Activated CD4-positive, alpha-beta T cell treated with anti-CD3 and anti-CD28 coated beads for 24 hours (primary cell): ENCODE data around the gene TMEM80.

ENCODE experiments used
- DNase-seq, 2 donors: peaks; one replicate each; pipeline ENCODE4 v3.0.0-alpha.2; 2020; ENCODE audit warnings: low read depth in 2 of 2

Gene TMEM80

DNA sequence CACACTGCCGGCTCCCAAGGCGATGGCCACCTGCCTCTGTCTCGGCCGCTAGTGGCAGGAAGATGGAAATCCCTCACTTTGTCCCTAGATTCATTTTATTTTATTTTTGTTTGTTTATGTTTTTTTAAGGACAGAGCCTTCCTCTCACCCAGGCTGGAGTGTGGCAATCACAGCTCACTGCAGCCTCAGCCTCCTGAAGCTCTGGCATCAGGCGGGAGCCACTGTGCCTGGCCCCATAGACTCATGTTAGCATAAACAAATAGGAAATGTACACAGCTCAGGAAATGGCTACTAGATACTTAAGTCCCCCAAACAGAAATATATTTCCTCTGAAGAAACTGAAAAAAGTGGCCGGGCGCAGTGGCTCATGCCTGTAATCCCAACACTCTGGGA is 3.5 kb downstream of the TMEM80 start:
- no peak for DNase-seq

- DNase-seq = no peak
These were observed 4.1 kb downstream of the TMEM80 start for GRCh38 chr11:699753-700152.

DNA sequence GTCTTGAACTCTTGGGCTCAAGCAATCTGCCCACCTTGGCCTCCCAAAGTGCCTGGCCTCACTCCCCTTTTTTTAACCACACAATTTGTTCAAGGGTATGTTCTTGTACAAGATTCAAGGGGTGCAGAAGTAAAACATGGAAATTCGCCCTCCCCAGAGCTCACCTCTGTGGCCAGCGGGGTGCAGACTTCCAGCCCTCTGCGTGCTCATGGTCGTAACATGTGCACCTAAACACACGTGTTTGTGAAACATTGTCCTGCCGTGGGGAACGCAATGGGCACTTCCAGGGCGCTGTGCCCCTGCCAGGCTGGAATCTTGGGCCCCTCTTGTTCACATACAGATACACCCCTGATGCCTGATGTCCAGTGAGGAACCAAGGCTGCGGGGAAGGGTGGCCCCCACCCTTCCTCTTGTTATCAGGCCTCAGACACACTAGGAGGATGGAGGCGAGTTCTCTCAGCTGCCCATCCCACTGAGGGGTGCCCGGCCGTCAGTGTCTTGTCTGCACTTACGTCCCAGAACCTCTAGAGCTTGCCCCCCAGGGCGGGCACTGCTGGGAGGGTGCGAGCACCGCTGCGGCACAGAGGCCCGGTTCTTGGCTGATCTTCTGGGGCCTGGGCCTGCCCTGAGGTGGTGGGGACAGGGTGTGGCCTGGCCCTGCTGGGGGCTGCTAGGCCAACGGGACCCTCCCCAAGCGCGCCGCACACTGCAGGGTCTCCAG is 6.3 kb downstream of the TMEM80 start:
- no peak for DNase-seq

- DNase-seq = no peak
These were observed 7.1 kb downstream of the TMEM80 start for GRCh38 chr11:702462-703461.

DNA sequence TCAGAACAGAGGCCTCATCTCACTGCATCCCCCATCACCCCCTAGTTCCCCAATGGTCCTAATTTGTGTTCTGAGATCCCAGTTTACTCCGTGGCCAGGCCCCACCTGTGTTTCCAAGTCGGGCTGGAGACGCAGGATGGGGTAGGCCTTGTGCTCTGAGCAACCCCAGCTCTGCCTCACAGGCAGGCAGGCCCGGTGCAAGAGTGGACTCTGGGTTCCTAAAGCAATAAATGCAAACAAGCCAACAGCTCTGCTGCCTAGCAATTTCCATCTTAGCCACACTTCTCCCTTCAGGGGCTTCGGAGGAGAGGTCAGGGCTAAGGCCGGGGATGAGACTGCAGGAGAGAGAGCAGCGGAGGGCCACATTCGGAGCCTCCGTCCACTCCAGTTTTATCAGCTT is 7.9 kb downstream of the TMEM80 start:
- no peak for DNase-seq

DNA sequence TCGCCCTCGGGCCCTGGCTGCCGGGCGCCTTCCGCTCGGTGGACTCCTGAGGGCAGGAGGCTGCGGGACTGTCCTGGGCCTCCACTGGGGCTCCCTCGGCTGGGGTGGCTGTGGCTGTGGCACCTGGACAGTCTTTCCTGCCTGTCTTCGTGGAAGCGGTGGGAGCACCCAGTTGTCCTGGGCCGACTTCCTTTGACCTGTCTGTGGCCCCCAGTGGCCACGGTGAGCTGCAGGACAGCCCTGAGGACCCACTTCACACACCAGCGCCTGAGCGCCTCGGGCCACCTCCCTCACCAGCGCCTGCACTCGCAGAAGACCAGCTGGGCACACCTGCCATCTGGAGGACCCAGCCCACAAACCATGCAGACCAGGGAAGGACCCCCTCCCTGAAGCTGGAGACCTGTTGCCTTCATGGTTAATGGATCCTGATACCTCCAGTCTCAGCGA is 8.6 kb downstream of the TMEM80 start:
- DNase-seq = no peak

DNA sequence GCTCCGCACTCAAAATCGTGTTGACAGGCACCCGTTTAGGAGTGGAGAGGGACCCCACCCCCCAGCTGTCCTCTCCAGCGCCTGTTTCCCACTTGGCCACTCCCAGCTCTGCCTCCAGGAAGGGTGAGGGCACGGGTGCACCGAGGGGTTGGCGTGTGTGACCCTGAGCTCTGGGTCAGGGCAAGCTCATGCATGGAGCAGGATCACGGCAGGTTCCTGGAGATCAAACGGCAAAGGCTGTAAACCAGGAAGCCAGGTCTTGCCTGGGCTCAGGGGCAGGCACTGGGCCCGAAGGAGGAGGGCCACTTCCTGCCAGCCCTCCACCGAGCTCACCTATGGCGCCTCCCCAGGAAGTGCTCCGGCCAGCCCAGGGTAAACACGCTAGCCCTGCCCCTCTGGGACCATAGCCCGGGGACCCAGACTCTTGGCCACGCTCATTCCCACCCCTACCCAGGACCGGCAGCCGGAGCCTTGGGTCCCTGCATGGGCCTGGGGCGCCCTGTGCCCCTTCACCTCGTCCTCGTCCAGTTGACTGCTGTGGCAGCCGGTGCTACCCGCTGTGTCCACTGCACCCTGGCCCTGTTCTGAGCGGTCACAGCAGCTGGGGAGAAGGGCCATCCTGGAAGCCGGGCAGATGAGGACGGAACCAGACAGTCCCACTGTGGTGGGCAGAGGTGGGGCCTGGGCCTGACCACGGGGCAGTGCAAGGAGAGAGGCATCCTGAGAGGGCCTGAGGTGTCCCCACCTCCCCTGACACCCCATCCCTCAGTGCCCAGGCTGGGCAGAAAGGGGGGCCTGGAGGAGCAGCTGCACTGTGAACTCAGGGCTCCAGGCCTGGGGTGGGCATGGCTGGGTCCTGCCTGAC is 9.4 kb downstream of the TMEM80 start:
- DNase-seq = no peak

GRCh38 chr11:705646-706438 is 10.2 kb downstream of the TMEM80 start, which contains the start of gene EPS8L2:
Gene EPS8L2 (plus strand): TSS chr11:706231. CDS start chr11:709408, 3,177 bp downstream.
- DNase-seq = no peak

DNA sequence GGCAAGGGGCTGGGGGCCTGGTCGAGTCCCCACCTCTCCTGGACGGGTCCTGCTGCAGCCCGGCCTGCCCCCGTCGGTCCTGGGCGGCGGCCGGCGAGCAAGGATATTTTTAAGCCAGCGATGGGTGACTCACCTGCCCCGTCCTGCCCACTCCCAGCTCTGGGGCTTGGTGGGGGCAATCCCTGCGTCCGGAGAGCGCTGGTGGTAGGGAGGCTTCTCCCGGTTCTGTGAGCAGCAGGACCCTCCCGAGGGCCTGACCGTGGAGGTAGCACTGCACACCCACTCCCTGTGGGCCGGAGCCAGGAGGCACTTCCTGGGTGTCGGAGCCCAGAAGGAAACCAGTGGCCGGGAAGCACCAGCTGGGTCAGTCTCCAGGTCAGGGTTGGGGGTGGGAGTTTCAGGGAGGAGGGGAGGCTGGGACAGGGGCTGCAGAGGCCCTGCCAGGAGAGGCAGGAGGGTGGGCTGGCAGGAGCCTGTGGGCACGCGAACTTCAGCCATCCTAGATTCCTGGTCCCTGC is 10.9 kb downstream of the TMEM80 start:
- no peak for DNase-seq

GRCh38 chr11:706957-707816 is 11.6 kb downstream of the TMEM80 start:
- DNase-seq = no peak

DNA sequence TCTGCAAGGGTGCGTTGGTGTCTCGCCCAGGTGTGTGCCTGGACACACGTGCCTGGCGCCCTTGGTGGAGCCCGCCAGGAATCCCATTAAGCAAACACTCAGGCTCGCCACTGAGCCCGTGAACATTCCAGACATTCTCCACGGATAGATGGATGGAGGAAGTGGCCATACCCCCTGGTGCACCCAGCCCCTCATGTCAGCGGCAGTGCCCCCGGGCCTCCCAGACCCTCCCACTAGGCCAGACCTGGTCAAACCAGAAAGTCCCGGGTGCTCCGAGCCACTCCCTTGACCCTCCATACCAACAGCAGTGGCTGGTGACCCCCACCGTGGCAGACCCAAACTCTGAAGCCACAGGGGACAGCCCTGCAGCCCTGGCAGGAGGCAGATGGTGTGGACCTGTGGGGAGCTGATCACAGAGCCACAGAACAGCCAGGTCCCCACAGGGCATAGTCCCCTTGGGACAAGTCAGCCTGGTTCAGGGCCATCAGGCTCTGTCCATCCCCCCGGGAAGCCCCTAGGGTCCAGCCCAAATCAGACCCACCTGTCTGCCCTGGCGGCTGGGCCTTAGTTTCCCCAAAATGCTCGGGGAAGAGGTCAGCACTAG is 12.3 kb downstream of the TMEM80 start:
- DNase-seq = no peak

- no peak for DNase-seq
These were observed 12.9 kb downstream of the TMEM80 start for GRCh38 chr11:708511-708910.

DNA sequence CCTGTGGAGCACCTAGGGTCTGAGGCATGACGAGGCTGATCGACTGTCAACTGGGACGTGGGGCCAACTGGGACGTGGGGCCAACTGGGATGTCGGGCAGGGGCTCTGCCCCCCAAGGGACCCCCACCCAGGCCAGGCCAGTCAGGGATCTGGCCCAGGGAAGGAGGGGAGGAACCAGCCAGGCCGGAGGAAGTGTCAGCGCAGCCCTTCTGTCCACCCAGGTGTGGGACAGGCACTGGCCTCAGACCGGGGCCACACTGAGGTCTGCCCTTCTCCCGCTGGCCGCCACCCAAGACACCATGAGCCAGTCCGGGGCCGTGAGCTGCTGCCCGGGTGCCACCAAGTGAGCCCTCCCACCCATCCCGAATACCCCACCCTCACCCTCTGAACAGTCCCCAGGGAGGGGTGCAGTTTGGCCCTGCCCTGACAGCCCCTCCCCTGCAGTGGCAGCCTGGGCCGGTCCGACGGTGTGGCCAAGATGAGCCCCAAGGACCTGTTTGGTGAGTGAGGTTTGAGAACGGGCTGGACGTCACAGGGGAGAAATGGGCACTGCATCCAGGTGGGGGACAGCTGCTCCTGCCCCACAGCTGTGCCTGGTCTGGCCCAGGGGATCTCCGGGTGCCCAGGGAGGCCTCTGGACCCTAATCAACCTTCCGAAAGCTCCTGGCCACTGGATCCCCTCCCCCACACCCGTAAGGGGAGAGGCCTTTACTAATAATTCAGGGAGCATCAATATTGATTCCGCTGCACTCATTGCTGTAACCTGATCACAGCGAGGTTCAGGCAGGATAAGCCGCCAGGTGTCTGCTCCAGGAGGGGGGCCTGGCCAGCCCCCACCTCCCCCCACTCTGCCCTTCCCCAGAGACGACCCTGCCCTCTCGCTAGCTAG is 13.7 kb downstream of the TMEM80 start:
- no peak for DNase-seq

DNA sequence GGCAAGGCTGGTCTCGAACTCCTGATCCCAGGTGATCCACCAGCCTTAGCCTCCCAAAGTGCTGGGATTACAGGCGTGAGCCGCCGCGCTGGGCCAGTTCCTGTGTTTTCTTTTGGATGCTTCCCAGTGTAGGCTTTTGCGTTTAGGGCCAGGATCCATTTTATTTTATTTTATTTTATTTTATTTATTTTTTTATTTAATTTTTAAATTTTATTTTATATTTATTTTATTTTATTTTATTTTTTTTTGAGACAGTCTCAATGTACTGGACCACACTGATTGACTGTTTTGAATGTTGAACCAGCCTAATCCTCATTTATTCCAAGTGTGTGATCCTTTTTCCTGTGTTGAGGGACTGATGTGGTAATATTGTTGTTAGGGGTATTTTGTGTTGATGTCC is 18.8 kb downstream of the TMEM80 start:
- DNase-seq = no peak

DNA sequence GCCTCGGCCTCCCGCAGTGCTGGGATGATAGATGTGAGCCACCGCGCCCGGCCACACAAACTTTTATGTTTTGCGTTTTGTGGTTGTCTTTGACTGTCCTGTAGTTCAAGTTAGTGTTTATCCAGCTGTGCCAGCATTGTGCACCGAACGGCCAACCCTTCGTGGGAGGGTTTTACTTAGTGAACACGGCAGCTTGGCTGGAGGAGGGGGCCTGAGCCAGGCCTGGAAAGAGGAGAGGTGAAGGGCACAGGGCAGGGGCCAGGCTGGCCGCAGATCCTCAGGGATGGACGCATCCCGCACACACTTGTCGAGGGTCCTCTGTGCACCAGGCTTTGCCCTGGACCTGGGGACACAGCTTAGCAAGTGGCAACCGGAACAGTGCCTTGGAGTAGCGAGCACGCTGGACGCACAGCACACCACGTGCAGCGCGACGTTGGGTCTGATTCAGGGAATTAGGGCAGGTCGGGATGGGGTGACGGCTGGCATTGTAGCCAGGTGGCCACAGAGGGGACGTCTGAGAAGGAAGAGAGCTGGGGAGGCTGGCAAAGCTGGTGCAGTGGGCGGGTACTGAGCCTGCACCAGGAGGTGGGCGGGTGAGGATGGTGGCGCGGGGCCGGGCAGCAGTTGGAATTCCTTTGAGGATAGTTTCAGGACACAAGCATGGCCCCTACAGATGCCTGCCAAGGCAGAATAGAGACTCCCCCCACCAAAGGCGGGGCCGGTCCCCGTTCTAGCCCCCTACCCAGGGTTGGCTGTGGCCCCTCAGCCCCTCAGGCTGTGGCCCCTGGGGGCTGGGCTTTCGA is 23.8 kb downstream of the TMEM80 start:
- no peak for DNase-seq

- DNase-seq = no peak
These were observed 24.5 kb downstream of the TMEM80 start for GRCh38 chr11:720017-720641.
